ENCODE data around the gene MYPN. TPM values are rescaled to one million over a fixed set of nuclear protein-coding genes. Genes with fewer than 3 reads are reported as not detected.
"Not testable (repeated sequence)": the region's sequence is repeated elsewhere in the genome, so short reads cannot be mapped to it uniquely, and the experiment has no call there.

Gene MYPN
- total RNA-seq, 1 donor from 2014 or later = 1.0 TPM

- TF ChIP-seq CTCF (IDR thresholded peaks at IDR 0.05) = no peak
- no peak overlapping the region for H3K4me3 Mint-ChIP-seq (ENCODE audit: unreplicated experiment)
- no peak overlapping the region for H3K27ac Mint-ChIP-seq (ENCODE audit: unreplicated experiment)
- no peak for DNase-seq (ENCODE audit: extremely low spot score, unreplicated experiment)
- H3K4me1 Mint-ChIP-seq (ENCODE audit: unreplicated experiment) = peaks cover 3% of the 10 kb centered on the region
- H3K27me3 Mint-ChIP-seq (ENCODE audit: unreplicated experiment) = peaks cover 8% of the 10 kb centered on the region
- no peaks in the 10 kb centered on the region for H3K36me3 Mint-ChIP-seq (ENCODE audit: unreplicated experiment)
- no peaks in the 10 kb centered on the region for H3K9me3 Mint-ChIP-seq (ENCODE audit: unreplicated experiment)
These were observed 132.8 kb downstream of the MYPN start for GRCh38 chr10:68242051-68242450.

- not testable (repeated sequence) for H3K4me1 Mint-ChIP-seq (ENCODE audit: unreplicated experiment); H3K36me3 Mint-ChIP-seq (ENCODE audit: unreplicated experiment); DNase-seq (ENCODE audit: extremely low spot score, unreplicated experiment); H3K4me3 Mint-ChIP-seq (ENCODE audit: unreplicated experiment); H3K9me3 Mint-ChIP-seq (ENCODE audit: unreplicated experiment); H3K27ac Mint-ChIP-seq (ENCODE audit: unreplicated experiment)
- peaks cover 10% of the 10 kb centered on the region for H3K27me3 Mint-ChIP-seq (ENCODE audit: unreplicated experiment)
These were observed 137.1 kb downstream of the MYPN start for GRCh38 chr10:68246397-68246796.

- Mint-ChIP-seq H3K27ac (ENCODE audit: unreplicated experiment) (no peak overlapping the region), H3K9me3 (ENCODE audit: unreplicated experiment) (no peaks in the 10 kb centered on the region), H3K27me3 (ENCODE audit: unreplicated experiment) (peaks cover 10% of the 10 kb centered on the region), H3K4me3 (ENCODE audit: unreplicated experiment) (no peak overlapping the region), H3K4me1 (ENCODE audit: unreplicated experiment) (no peaks in the 10 kb centered on the region), H3K36me3 (ENCODE audit: unreplicated experiment) (no peaks in the 10 kb centered on the region)
- no peak for TF ChIP-seq CTCF (IDR thresholded peaks at IDR 0.05)
- DNase-seq (ENCODE audit: extremely low spot score, unreplicated experiment) = no peak
These were observed 138.6 kb downstream of the MYPN start for GRCh38 chr10:68247931-68248330.

- H3K27ac Mint-ChIP-seq (ENCODE audit: unreplicated experiment) = no peak overlapping the region
- H3K27me3 Mint-ChIP-seq (ENCODE audit: unreplicated experiment) = peaks cover 4% of the 10 kb centered on the region
- no peak for TF ChIP-seq CTCF (IDR thresholded peaks at IDR 0.05)
- DNase-seq (ENCODE audit: extremely low spot score, unreplicated experiment) = no peak
- H3K9me3 Mint-ChIP-seq (ENCODE audit: unreplicated experiment) = no peaks in the 10 kb centered on the region
- H3K4me3 Mint-ChIP-seq (ENCODE audit: unreplicated experiment) = no peak overlapping the region
- H3K36me3 Mint-ChIP-seq (ENCODE audit: unreplicated experiment) = no peaks in the 10 kb centered on the region
- no peaks in the 10 kb centered on the region for H3K4me1 Mint-ChIP-seq (ENCODE audit: unreplicated experiment)
These were observed 140.0 kb downstream of the MYPN start for GRCh38 chr10:68249297-68249696.

- TF ChIP-seq CTCF (IDR thresholded peaks at IDR 0.05) = no peak
- Mint-ChIP-seq H3K36me3 (ENCODE audit: unreplicated experiment) (no peaks in the 10 kb centered on the region), H3K27ac (ENCODE audit: unreplicated experiment) (no peak overlapping the region), H3K9me3 (ENCODE audit: unreplicated experiment) (no peaks in the 10 kb centered on the region), H3K4me3 (ENCODE audit: unreplicated experiment) (no peak overlapping the region), H3K27me3 (ENCODE audit: unreplicated experiment) (peaks cover 10% of the 10 kb centered on the region), H3K4me1 (ENCODE audit: unreplicated experiment) (no peaks in the 10 kb centered on the region)
- no peak for DNase-seq (ENCODE audit: extremely low spot score, unreplicated experiment)
These were observed 141.9 kb downstream of the MYPN start for GRCh38 chr10:68251151-68251550.

Data from osteocyte (in vitro differentiated cells).